Adipocyte (in vitro differentiated cells): ENCODE measurements around the gene PKD1.
"Not testable (repeated sequence)": the region's sequence is repeated elsewhere in the genome, so short reads cannot be mapped to it uniquely, and the experiment has no call there.

Experiments
- DNase-seq: peaks from one replicate; pipeline ENCODE4 v3.0.0-alpha.2; 2015; ENCODE audit warnings: low read depth
- H3K27me3 ChIP-seq: replicated peaks from 2 replicates; pipeline ENCODE4 v1.7.0; 2013; ENCODE audit warnings: mild to moderate bottlenecking, low read length, moderate library complexity; ENCODE audit not compliant: control insufficient read depth, insufficient read depth
- H3K36me3 ChIP-seq: 2 replicates; pipeline ENCODE4 v1.7.0; 2013; ENCODE audit warnings: low read length, mild to moderate bottlenecking, moderate library complexity; ENCODE audit not compliant: control insufficient read depth, insufficient read depth, severe bottlenecking
- H3K4me1 ChIP-seq: 2 replicates; pipeline ENCODE4 v1.7.0; 2013; ENCODE audit warnings: mild to moderate bottlenecking, low read length, moderate library complexity; ENCODE audit not compliant: control insufficient read depth, insufficient read depth
- H3K4me3 ChIP-seq: 2 replicates; pipeline ENCODE4 v1.7.0; 2013; ENCODE audit warnings: mild to moderate bottlenecking, low read length, moderate library complexity
- H3K9ac ChIP-seq: 2 replicates; pipeline ENCODE4 v1.7.0; 2013; ENCODE audit warnings: mild to moderate bottlenecking, low read length, moderate library complexity
- H3K9me3 ChIP-seq: 2 replicates; pipeline ENCODE4 v1.7.0; 2013; ENCODE audit warnings: mild to moderate bottlenecking, low read length, moderate library complexity; ENCODE audit not compliant: control insufficient read depth

The PKD1 gene

DNA sequence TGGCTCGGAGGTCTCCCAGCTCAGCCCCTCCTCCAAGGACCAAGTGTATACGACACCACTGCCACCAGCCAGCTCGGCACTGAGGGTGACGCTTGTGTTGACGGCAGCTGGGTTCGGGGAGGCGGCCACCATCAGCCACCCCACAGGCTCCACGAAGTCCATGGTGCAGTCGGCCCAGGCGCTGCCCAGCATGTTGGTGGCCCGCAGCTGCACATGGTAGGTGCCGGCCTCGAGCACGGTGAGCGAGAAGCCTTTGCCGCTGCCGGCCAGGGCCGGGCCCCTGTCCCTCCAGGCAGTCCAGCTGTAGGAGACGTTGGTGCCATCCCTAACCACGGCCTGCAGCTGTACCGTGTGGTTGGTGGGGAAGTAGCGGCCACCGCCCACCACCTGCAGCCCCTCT, 25.8 kb downstream of the PKD1 start:
- DNase-seq, H3K4me1 ChIP-seq, H3K27me3 ChIP-seq, H3K9ac ChIP-seq, H3K9me3 ChIP-seq, H3K4me3 ChIP-seq: not testable (repeated sequence)
- peaks cover 19% of the 10 kb centered on the region for H3K36me3 ChIP-seq

- H3K27me3 ChIP-seq, H3K9me3 ChIP-seq, H3K9ac ChIP-seq, H3K4me1 ChIP-seq, DNase-seq, H3K4me3 ChIP-seq: not testable (repeated sequence)
- H3K36me3 ChIP-seq: peaks cover 18% of the 10 kb centered on the region
These were observed 26.5 kb downstream of the PKD1 start for GRCh38 chr16:2109271-2109580.

DNA sequence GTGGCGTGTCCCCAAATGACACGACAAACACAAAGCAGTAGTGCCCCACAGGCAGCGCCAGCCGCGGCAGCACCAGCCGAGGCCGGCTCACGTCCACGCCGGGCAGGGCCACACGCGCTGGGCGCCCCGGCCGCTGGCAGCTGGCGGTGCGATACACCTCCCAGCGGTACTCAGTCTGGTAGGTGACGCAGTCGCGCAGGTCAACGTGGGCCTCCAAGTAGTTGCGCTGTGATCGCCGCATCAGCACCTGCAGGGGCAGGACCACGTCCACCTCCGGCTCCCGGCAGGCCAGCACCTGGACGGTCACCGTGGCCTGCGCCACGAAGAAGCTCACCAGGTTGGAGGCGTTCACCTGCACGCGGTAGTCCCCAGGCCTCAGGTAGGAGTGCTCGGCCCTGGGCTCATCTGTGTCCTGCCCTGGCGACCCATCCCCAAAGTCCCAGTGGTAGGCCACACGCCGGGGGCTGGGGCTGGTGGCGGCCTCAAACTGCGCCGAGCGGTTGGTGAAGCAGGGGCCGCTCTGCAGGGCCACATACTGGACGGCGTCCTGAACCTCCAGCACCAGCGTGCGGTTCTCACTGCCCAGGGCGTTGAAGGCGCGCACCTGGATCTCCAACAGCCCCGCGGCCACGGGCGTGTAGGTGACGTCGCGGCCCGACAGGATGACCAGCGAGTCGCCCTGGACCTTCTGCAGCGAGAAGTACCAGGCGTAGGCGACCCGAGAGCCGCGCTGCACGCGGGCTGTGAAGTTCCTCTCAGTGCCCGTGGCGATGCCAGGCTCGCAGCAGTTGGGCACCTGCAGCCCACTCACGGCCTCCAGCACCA, 27.0 kb downstream of the PKD1 start:
- not testable (repeated sequence) for H3K9me3 ChIP-seq, H3K27me3 ChIP-seq, DNase-seq, H3K9ac ChIP-seq, H3K4me1 ChIP-seq, H3K4me3 ChIP-seq
- peaks cover 17% of the 10 kb centered on the region for H3K36me3 ChIP-seq

GRCh38 chr16:2107791-2108125, 27.9 kb downstream of the PKD1 start:
- not testable (repeated sequence) for H3K27me3 ChIP-seq, DNase-seq, H3K9me3 ChIP-seq, H3K4me3 ChIP-seq, H3K9ac ChIP-seq, H3K4me1 ChIP-seq
- H3K36me3 ChIP-seq: peaks cover 17% of the 10 kb centered on the region

DNA sequence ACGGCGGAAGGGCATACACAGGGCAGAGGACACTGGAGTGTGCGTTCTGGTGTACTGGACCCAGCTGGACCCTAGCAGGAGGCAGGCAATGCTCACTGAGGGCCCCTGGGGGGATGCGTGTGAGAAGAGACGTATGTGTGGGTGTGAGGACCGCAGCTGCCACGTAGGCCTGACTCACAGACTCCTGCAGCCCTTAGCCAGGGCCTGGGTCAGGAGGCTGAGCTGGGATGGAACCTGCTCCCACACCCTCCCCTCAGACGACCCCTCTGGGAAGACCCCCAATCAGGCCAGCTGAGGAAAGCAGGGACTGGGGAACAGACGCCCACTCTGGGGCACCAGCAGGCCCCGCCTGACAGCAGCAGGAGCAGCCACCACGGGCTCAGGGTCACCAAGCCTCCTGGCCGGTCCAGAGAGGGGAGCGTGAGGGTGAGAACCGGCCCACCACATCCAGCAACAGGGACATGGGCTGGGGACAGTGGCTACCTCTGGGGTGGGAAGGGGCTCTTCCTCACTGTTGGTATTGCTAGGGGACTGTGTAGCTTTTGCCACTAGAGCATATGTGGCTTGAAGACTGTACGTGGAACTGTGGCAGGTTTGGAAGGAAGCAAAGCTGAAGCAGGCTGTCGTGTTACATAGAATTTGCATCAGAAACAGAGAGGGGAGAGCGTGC, 28.4 kb downstream of the PKD1 start:
- not testable (repeated sequence) for H3K9me3 ChIP-seq, H3K27me3 ChIP-seq, H3K9ac ChIP-seq, H3K4me3 ChIP-seq, H3K4me1 ChIP-seq, DNase-seq
- H3K36me3 ChIP-seq: peaks cover 22% of the 10 kb centered on the region

DNA sequence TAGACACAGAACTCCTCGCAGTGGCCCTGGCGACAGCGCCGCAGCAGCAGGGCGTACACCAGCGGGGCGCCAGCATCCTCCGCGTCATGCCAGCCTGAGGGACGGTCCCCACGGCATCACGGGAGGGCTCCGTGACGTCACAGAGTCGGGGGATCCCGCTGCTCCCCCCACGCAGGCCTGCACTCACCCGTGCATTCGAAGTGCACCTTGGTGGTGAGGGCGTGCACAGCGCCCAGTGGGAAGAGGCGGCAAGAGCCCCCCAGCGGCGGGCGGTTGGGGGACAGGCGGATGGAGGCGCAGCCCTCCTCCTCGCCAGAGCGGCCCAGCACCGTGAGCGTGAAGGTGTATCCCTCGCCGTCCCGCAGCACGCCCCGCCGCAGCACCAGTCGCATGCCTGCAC, 29.5 kb downstream of the PKD1 start:
- not testable (repeated sequence) for H3K9me3 ChIP-seq, H3K9ac ChIP-seq, H3K4me3 ChIP-seq, DNase-seq, H3K4me1 ChIP-seq, H3K27me3 ChIP-seq
- H3K36me3 ChIP-seq: peaks cover 22% of the 10 kb centered on the region

GRCh38 chr16:2105769-2106168, 29.9 kb downstream of the PKD1 start:
- not testable (repeated sequence) for H3K4me3 ChIP-seq

GRCh38 chr16:2105291-2105690, 30.4 kb downstream of the PKD1 start:
- not testable (repeated sequence) for H3K27me3 ChIP-seq, H3K9me3 ChIP-seq, H3K4me1 ChIP-seq, H3K4me3 ChIP-seq, DNase-seq, H3K9ac ChIP-seq
- H3K36me3 ChIP-seq: peaks cover 25% of the 10 kb centered on the region

More at GRCh38 chr16:2105769-2106168, 29.9 kb downstream of the PKD1 start:
- not testable (repeated sequence) for DNase-seq, H3K9me3 ChIP-seq, H3K9ac ChIP-seq, H3K4me1 ChIP-seq, H3K27me3 ChIP-seq
- H3K36me3 ChIP-seq: peaks cover 21% of the 10 kb centered on the region

DNA sequence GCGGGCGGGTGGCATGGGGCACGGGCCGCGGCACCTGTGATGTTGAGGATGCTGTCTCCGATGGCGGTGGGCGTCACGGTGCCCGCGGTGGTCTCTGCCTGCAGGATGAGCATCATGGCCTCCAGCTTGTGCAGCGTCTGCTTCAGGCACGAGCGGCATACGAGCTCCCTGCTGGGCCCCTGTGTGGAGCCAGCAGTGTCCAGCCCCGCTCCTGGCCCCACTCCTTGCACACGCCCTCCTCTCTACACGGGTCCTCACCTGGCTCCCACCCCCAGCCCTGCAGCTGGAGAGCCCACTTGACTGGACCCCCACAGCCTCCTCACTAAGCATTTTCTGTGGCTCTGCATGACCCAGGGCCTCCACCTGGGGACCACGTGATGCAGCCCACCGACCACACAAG, 31.2 kb downstream of the PKD1 start:
- H3K9ac ChIP-seq, H3K9me3 ChIP-seq, DNase-seq, H3K4me3 ChIP-seq, H3K27me3 ChIP-seq, H3K4me1 ChIP-seq: not testable (repeated sequence)
- H3K36me3 ChIP-seq: peaks cover 31% of the 10 kb centered on the region

DNA sequence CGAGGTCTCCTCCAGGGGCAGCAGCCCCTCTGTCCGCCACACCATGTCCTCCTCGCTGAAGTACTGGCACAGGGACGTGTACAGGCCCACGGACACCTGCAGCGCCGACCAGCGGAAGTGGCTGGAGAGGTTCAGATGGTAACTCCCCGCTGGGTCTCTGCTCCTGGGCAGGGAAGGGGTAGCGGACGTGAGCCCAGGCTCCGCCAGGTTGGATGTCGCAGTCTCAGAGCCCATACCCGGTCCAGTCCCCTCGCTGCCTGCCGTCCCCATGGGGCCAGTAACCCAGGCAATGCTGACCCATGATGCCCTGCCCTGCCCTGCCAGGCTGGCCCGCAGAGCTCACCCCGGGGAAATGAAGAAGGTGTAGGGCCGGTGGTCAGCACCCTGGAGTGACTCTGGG, 33.2 kb downstream of the PKD1 start:
- H3K4me1 ChIP-seq: no peaks in the 10 kb centered on the region
- no peaks in the 10 kb centered on the region for H3K9me3 ChIP-seq
- no peak for DNase-seq
- no peak overlapping the region for H3K9ac ChIP-seq
- no peak overlapping the region for H3K4me3 ChIP-seq
- peaks cover 30% of the 10 kb centered on the region for H3K36me3 ChIP-seq
- no peaks in the 10 kb centered on the region for H3K27me3 ChIP-seq

DNA sequence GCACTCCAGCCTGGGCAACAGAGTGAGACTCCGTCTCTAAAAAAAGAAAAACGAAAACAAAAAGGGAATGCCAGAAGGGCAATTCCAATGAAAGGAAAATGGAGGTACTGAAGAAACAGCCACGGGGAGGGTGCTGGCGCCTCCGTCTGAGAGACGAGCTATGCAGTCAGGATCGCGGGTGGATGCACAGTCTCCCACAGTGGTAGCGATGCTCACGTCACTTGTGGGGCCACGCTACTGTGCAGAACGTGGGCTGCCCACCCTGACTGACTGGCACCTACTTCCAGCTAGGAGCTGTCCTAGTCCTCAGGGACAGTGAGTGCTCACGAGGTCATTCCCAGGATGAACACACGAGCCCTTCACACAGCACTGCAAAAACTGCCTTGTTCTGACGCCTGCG, 34.1 kb downstream of the PKD1 start:
- H3K4me1 ChIP-seq, H3K27me3 ChIP-seq: not testable (repeated sequence)

GRCh38 chr16:2097689-2098088, 38.0 kb downstream of the PKD1 start:
- not testable (repeated sequence) for H3K4me1 ChIP-seq, H3K27me3 ChIP-seq, H3K9me3 ChIP-seq, DNase-seq, H3K9ac ChIP-seq, H3K4me3 ChIP-seq
- H3K36me3 ChIP-seq: peaks cover 69% of the 10 kb centered on the region

More for the DNA sequence above, 34.1 kb downstream of the PKD1 start:
- not testable (repeated sequence) for H3K4me3 ChIP-seq, H3K9ac ChIP-seq, DNase-seq, H3K9me3 ChIP-seq
- peaks cover 37% of the 10 kb centered on the region for H3K36me3 ChIP-seq
